HepG2 (cell line): ENCODE measurements around the gene TGFA. TPM values are rescaled to one million over a fixed set of nuclear protein-coding genes. Genes with fewer than 3 reads are reported as not detected.
A peak's percentile ranks its signal among the peaks of the same experiment; 100 is the strongest.

Source experiments
- DRAP1 ChIP-seq: IDR thresholded peaks from 2 replicates; pipeline ENCODE4 v1.6.1; 2016; ENCODE audit warnings: missing genetic modification reagents, missing compliant biosample characterization
- E2F5 ChIP-seq: sonication (generic); formaldehyde crosslinking; conservative IDR thresholded peaks from 2 replicates; pipeline ENCODE4 v1.4.0; 2020; ENCODE audit warnings: missing genetic modification reagents
- KLF9 ChIP-seq: IDR thresholded peaks from 2 replicates; pipeline ENCODE4 v1.6.1; 2016; ENCODE audit warnings: low read depth
- MNT ChIP-seq: fragments of 450-650 bp; IDR thresholded peaks from 2 replicates; pipeline ENCODE4 v1.6.1; 2016
- MTERF4 ChIP-seq: sonication (generic); formaldehyde crosslinking; IDR thresholded peaks from 2 replicates; pipeline ENCODE4 v1.8.0; 2023; ENCODE audit warnings: mild to moderate bottlenecking, missing genetic modification reagents
- NCOR1 ChIP-seq: fragments of 200-600 bp; sonication (generic); IDR thresholded peaks from 2 replicates; pipeline ENCODE4 v1.7.0; 2017; ENCODE audit warnings: antibody characterized with exemption, low read length, borderline replicate concordance
- RARA ChIP-seq: IDR thresholded peaks from 2 replicates; pipeline ENCODE4 v1.6.1; 2016; ENCODE audit warnings: missing genetic modification reagents, missing compliant biosample characterization
- YY1 ChIP-seq: IDR thresholded peaks from 2 replicates; pipeline ENCODE4 v1.6.1; 2011; ENCODE audit warnings: low read length, low read depth, moderate library complexity, mild to moderate bottlenecking; ENCODE audit not compliant: insufficient read depth, insufficient replicate concordance
- ZBTB49 ChIP-seq: sonication (generic); formaldehyde crosslinking; IDR thresholded peaks from 2 replicates; pipeline ENCODE4 v1.4.0; 2020; ENCODE audit warnings: missing genetic modification reagents, borderline replicate concordance
- ZNF143 ChIP-seq: sonication (generic); formaldehyde crosslinking; IDR thresholded peaks from 2 replicates; pipeline ENCODE4 v1.4.0; 2020; ENCODE audit warnings: missing genetic modification reagents
- ZNF317 ChIP-seq: sonication (generic); formaldehyde crosslinking; IDR thresholded peaks from 2 replicates; pipeline ENCODE4 v1.5.0; 2020; ENCODE audit warnings: mild to moderate bottlenecking, missing genetic modification reagents
- ZNF549 ChIP-seq: sonication (generic); formaldehyde crosslinking; IDR thresholded peaks from 2 replicates; pipeline ENCODE4 v1.5.0; 2020; ENCODE audit warnings: missing genetic modification reagents
- ZNF580 ChIP-seq: IDR thresholded peaks from 2 replicates; pipeline ENCODE4 v1.6.1; 2016; ENCODE audit warnings: low read depth, borderline replicate concordance
- ZNF605 ChIP-seq: sonication (generic); formaldehyde crosslinking; IDR thresholded peaks from 2 replicates; pipeline ENCODE4 v1.8.0; 2022; ENCODE audit warnings: mild to moderate bottlenecking, missing genetic modification reagents
- polyA plus RNA-seq, 8 experiments: library from polyadenylated mRNA; depleted of rRNA in 3 of 8; stranded (reverse) in 7 of 8; unstranded in 1 of 8; fragments of >200 nt; fragmentation: Illumina TruSeq in 4 of 8; extraction: Trizol in 4 of 8; gene quantifications; 2 replicates each; pipeline versions ENCODE4 v1.2.1 to v1.2.3, GENCODE V29; 2011 to 2016; ENCODE audit warnings: low read depth in 4 of 8, missing spikeins in 1 of 8, mixed read lengths in 1 of 8; ENCODE audit not compliant: insufficient read depth in 1 of 8
- total RNA-seq, 5 experiments: library from RNA; depleted of rRNA; stranded (reverse); fragments of >200 nt; fragmentation: Illumina TruSeq; extraction: Trizol; gene quantifications; 2 replicates each; pipeline ENCODE4 v1.2.3, GENCODE V29; 2016; ENCODE audit warnings: low read depth in 1 of 5

The TGFA gene
- total and polyA plus RNA-seq, 2 of the 13 experiments (the other 11 are each of a cell fraction or from before 2014, with no cell fraction given) = 7.8 to 15.3 TPM

GRCh38 chr2:70565039-70565731 is 11.6 kb upstream of the TGFA start (continued):
- TF ChIP-seq ZNF143 (CRISPR knock-in tag) (no peak), KLF9 (peak; percentile 21; the same call in 1 of the 2 replicates), E2F5 (CRISPR knock-in tag) (no peak), DRAP1 (CRISPR knock-in tag) (peak; percentile 45; the same call in 1 of the 2 replicates), RARA (peak; percentile 66), ZNF605 (no peak), ZNF317 (CRISPR knock-in tag) (0 out of 2 replicates have a peak, but pooled peaks have one; percentile 39), ZNF580 (CRISPR knock-in tag) (no peak; the same call in 1 of the 2 replicates), NCOR1 (peak; percentile 66; the same call in 1 of the 2 replicates), YY1 (peak; percentile 18), MNT (no peak), MTERF4 (CRISPR knock-in tag) (no peak), ZNF549 (CRISPR knock-in tag) (no peak; the same call in 1 of the 2 replicates), ZBTB49 (0 out of 2 replicates have a peak, but pooled peaks have one; percentile 54)
